Brain microvascular endothelial cell (primary cell): ENCODE data around the gene FBXL17.

Experiments used
- DNase-seq: peaks from one replicate; pipeline ENCODE4 v3.0.0-alpha.2; 2020
- H3K27ac ChIP-seq: fragments of 250-450 bp; sonication (Bioruptor Pico); 2 replicates; pipeline ENCODE4 v1.5.1; 2020; ENCODE audit warnings: mild to moderate bottlenecking, moderate library complexity
- H3K27me3 ChIP-seq: fragments of 250-450 bp; sonication (Bioruptor Pico); replicated peaks from 2 replicates; pipeline ENCODE4 v1.5.1; 2020; ENCODE audit warnings: mild to moderate bottlenecking
- H3K36me3 ChIP-seq: fragments of 250-450 bp; sonication (Bioruptor Pico); replicated peaks from 2 replicates; pipeline ENCODE4 v1.5.1; 2020; ENCODE audit warnings: mild to moderate bottlenecking
- H3K4me3 ChIP-seq: 2 replicates; pipeline ENCODE4 v1.5.1; 2011; ENCODE audit warnings: low read depth, mild to moderate bottlenecking, control low read depth, low read length, moderate library complexity
- in situ Hi-C: cut with HindIII; loops from 2 replicates; pipeline ENCODE4 v1.10.0; 2017; ENCODE audit warnings: low sequenced_read_pairs, low pct_ligation_motif_present
- TF ChIP-seq, protein P1 (sequence below): IDR thresholded peaks from 2 replicates; pipeline ENCODE4 v1.5.1; 2011; ENCODE audit warnings: low read depth, mild to moderate bottlenecking, moderate library complexity, low read length, control low read depth, inconsistent platforms; ENCODE audit errors: missing control alignments

FBXL17 gene

GRCh38 chr5:107916731-107917725 lies 464.9 kb downstream of the FBXL17 start:
- H3K27me3 ChIP-seq: no peaks in the 10 kb centered on the region
- in situ Hi-C loops: no loop called here
- no peak overlapping the region for H3K4me3 ChIP-seq
- H3K36me3 ChIP-seq: no peaks in the 10 kb centered on the region
- no peak for DNase-seq
- TF ChIP-seq, protein P1, sequence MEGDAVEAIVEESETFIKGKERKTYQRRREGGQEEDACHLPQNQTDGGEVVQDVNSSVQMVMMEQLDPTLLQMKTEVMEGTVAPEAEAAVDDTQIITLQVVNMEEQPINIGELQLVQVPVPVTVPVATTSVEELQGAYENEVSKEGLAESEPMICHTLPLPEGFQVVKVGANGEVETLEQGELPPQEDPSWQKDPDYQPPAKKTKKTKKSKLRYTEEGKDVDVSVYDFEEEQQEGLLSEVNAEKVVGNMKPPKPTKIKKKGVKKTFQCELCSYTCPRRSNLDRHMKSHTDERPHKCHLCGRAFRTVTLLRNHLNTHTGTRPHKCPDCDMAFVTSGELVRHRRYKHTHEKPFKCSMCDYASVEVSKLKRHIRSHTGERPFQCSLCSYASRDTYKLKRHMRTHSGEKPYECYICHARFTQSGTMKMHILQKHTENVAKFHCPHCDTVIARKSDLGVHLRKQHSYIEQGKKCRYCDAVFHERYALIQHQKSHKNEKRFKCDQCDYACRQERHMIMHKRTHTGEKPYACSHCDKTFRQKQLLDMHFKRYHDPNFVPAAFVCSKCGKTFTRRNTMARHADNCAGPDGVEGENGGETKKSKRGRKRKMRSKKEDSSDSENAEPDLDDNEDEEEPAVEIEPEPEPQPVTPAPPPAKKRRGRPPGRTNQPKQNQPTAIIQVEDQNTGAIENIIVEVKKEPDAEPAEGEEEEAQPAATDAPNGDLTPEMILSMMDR: no peak
- H3K27ac ChIP-seq: no peak overlapping the region

DNA sequence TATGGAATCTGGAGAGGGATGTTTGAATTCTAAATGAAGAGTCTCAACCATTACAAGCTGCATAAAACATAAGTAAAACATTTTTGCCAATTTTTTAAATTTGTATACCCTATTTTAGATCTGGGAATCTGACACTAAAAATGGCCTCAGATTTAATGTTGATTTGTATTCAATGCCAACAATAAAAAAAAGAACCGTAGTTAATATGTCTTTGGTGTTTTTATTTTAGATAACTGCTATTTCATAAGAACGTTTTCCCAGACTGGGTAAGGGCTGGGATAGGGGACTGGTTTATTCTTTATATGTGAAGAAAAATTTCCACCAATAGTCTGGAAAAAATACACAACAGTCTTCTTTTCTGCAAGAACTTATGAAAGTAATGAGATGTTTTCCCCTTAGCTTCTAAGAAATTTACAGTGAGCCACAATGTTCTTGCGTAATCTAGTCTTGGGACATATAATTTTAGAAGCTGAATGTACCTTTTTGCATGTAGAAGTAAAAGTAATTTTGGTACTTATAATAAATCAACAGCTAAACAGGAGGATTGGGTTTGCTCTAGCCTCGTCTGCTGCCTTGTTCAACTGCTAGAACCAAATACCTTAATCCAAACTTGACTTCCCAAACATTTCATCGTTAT lies 466.6 kb downstream of the FBXL17 start:
- in situ Hi-C loops: no loop called here

GRCh38 chr5:107913494-107913893 lies 468.4 kb downstream of the FBXL17 start:
- Histone ChIP-seq H3K27me3 (no peaks in the 10 kb centered on the region), H3K27ac (no peak overlapping the region), H3K4me3 (no peak overlapping the region), H3K36me3 (no peaks in the 10 kb centered on the region)
- no peak for DNase-seq
- TF ChIP-seq, protein P1: no peak
- in situ Hi-C loops: no loop called here

More for the DNA sequence above, 466.6 kb downstream of the FBXL17 start:
- Histone ChIP-seq H3K27me3 (no peaks in the 10 kb centered on the region), H3K36me3 (no peaks in the 10 kb centered on the region), H3K4me3 (no peak overlapping the region), H3K27ac (no peak overlapping the region)
- no peak for DNase-seq
- TF ChIP-seq, protein P1: no peak

- H3K36me3 ChIP-seq: no peaks in the 10 kb centered on the region
- TF ChIP-seq, protein P1: no peak
- in situ Hi-C loops: no loop called here
- DNase-seq: no peak
- H3K27ac ChIP-seq: no peak overlapping the region
- H3K4me3 ChIP-seq: no peak overlapping the region
- H3K27me3 ChIP-seq: no peaks in the 10 kb centered on the region
These were observed 481.2 kb downstream of the FBXL17 start for GRCh38 chr5:107900721-107901120.

DNA sequence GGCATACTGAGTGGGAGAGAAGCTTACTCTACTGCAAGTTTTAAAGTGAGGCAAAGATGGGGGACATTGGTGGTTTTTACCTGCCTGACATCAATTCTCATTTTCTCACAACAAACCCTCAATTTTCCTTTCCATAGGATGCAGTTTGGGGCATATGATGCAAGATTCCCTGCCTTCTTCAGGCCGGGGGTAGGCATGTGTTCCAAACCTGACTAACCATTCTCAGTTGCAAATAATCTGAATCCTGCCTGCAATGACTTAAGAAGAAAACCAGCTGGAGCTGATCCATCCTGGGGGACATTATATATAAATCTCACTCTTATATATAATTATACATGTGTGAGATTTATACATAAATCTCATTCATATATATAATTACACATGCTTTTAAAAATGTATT lies 487.5 kb downstream of the FBXL17 start:
- in situ Hi-C loops: no loop called here
- Histone ChIP-seq H3K4me3 (no peak overlapping the region), H3K27ac (no peak overlapping the region)

More for the DNA sequence above, 487.5 kb downstream of the FBXL17 start:
- DNase-seq: no peak
- TF ChIP-seq, protein P1: no peak
- H3K36me3 ChIP-seq: no peaks in the 10 kb centered on the region
- no peaks in the 10 kb centered on the region for H3K27me3 ChIP-seq
